Cardiac septum (tissue), 1 donor: Measurements from ENCODE around the gene ABT1. TPM values are rescaled to one million over a fixed set of nuclear protein-coding genes. Genes with fewer than 3 reads are reported as not detected.
"Not testable (repeated sequence)": the region's sequence is repeated elsewhere in the genome, so short reads cannot be mapped to it uniquely, and the experiment has no call there.

ENCODE experiments used
- DNase-seq: peaks from one replicate; pipeline ENCODE4 v3.0.0-alpha.2; 2020; ENCODE audit warnings: low spot score
- intact Hi-C: fragments of 100-400 bp; cut with DNase I; formaldehyde crosslinking; loops from one replicate; pipeline ENCODE4 v1.14.0; 2022
- long read RNA-seq: library from polyadenylated mRNA; unstranded; transcript quantifications from one replicate; pipeline ENCODE4 v2.0.0, GENCODE V29; 2021
- total RNA-seq: library from RNA; stranded (reverse); fragmentation: NEBNext Ultra II Directional; extraction: Animal tissue kit (Norgen Biotek cat#: 25700); gene quantifications from one replicate; pipeline ENCODE4 v1.2.1, GENCODE V29; 2021
- donor health status: DM: no; HTN: no; CAD: no.

ABT1 gene
- total RNA-seq, result 7.4 TPM
- long read RNA-seq, transcript ABT1-201 (3 exons, 2,949 nt), result major isoform, 33 of 36 reads
- long read RNA-seq, partial matches to known transcripts, result 1 of 36 reads
- long read RNA-seq, other reads (novel, unspliced or antisense), result 2 of 36 reads

DNA sequence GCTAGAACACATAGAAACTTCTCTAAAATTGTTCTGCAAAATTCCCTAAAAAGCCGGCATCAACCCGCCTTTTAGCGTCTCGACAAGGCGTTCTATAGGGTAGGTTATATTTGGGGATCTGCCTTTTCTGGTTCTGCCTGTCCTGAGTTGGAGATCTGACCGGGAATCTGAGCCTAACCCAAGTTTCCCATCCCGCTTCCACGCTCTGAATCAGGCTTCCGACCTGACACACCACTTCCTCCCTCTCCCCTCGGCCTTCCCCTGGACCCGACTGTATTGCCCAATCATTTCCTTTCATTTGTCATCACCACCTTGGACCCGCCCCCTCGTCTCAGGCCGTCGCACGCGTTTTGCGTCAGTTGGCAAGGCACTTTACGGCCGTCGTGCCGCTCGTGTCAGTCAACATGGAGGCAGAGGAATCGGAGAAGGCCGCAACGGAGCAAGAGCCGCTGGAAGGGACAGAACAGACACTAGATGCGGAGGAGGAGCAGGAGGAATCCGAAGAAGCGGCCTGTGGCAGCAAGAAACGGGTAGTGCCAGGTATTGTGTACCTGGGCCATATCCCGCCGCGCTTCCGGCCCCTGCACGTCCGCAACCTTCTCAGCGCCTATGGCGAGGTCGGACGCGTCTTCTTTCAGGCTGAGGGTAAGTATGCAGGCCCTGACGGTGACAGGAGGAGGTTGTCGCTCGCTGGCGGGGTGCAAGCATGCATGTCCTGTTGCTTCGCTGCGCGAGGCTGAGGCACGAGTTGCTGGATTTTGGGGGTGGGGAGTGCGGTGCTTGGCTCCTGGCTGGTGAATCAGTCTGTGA lies at the start of gene ABT1:
Gene ABT1 (plus strand): TSS at position 375 of the 810 bp plus-strand sequence. CDS start 30 bp downstream, at position 405.
- DNase-seq, result peak; percentile 99
- intact Hi-C loops, result loop anchor here (2.0 to 10.0 kb wide), 3 partner anchors 76 to 1268 kb away; a partner anchor contains a TSS

- DNase-seq, intact Hi-C loops: not testable (repeated sequence)
Measured at GRCh38 chr6:26547363-26547762, 49.4 kb upstream of the ABT1 start.

DNA sequence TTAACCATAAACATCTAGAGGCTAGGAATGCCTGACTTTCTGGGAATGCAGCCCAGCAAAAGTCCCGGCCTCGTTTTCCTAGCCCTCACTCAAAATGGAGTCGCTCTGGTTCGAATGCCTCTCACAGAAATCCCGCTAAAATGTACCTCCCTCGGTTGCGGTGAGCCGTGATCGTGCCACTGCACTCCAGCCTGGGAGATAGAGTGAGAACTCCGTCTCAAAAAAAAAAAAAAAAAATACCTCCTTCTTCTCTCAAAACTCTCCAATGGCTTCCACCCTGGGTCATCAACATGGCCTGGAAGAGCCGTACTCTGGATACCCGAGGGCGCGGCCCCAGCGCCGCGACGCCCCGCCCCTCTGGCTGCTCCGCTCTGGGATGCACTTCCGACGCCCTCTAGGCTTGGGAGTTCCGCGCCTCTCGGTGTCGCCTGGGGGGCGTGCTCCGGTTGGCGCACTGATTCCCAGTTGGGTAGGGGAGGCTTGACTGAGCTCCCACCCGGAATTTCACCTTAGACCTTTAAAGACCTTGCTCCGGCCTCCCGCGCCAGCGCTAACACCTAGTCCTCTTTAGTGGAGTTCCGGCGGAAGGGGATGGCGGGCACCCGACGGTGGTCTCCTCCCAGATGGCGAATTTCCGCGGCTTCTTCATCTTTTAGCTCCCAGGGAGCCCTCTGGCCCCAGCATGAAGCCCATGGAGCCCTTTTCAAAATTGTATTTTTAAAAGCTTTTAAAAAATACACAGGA lies 46.3 kb upstream of the ABT1 start:
- peak; percentile 83 for DNase-seq
- intact Hi-C loops, result no loop called here

GRCh38 chr6:26552205-26552604 lies 44.5 kb upstream of the ABT1 start:
- intact Hi-C loops, result no loop called here
- no peak for DNase-seq

DNA sequence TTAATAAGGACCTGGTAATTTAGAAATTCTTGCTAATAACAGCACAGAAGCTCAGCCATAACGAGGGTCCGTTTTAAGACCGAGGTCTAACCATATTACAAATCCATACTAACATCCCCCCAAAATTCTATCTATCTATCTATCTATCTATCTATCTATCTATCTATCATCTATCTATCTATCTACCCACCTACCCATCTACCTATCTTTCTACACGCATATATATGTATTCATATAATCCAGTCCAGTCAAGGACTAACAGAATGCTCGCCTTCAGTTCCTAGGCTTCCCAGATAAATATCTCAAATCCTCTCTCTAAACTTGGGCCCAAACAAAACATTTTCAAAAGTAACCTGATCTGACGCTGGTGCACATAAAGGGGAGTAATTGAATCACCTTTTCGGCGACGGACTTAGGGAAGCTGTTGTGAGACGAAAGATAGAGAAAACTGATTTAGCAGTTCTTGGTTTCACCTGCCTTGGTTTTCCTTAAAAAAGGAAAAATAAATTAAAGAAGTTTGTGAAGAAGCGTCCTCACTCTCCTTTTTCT lies 44.0 kb upstream of the ABT1 start:
- DNase-seq, result no peak
- intact Hi-C loops, result loop anchor here (1.0 kb wide), 1 partner anchor 14 kb away; the partner anchor contains the start of gene HMGN4

DNA sequence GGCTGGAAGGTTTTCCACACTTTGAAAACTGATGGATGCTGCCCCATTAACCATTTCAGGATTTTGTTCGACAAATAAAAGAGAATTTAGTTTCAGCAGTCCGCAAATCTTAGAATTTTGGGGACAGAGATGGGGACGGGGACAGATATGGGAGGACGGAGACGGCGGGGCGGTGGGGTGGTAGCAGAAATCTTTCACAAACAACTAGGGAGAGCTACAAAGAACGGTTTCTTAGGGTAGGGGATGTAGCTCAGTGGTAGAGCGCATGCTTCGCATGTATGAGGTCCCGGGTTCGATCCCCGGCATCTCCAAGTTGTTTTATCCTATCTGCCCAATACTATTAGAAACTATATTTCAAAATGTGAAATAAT lies 43.5 kb upstream of the ABT1 start:
- intact Hi-C loops, result loop anchor here (1.0 kb wide), 1 partner anchor 15 kb away; the partner anchor contains the start of gene HMGN4
- no peak for DNase-seq

DNA sequence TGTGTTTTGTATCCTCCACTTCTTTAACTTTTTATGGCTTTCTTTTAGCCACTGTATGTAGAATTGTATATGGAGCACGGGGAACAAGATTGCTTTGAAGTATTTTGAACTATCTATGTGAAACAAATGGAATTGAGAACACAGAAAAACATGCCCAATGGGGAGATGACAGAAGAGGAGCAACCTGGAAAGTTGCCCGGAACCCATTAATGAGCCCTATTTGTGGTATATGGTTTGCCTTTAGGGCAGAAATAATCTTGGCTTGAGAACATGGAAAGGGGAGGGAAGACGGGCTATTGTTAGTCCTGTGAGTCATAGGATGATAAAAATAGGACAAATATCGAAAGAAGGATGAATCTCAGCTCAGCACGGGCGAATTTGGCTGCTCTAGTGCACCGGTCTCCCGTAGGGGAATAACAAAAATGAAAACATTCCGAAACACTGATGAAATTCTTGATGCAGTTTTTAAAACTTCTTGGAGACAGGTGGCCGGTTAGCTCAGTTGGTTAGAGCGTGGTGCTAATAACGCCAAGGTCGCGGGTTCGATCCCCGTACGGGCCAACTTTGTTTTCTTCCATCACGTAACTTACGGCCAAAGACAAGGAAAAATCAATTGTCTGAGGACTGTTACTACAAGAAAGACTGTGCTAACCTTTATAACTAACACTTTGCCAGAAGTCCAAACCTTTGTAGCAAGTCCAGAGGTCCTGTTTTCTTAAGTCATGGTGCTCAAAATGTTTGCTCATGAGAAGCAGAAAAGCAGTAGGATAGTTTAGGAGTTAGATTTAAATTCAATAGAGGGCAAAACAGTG lies 42.9 kb upstream of the ABT1 start:
- intact Hi-C loops, result loop anchor here (1.0 to 2.0 kb wide), 2 partner anchors 16 to 19 kb away; partner anchors contain the start of gene HMGN4
- no peak for DNase-seq

DNA sequence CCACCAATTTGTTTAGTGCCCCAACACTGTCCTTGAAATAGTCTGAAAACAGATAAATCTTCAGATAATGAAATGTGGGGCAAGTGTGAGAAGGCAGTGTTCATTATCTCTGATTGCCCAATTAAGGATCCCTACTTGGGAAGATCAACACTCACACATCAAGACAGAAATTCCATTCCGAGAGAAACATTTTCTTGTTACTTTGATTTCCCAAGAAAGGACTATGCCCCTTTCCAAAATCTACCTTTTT lies 42.4 kb upstream of the ABT1 start:
- intact Hi-C loops, result loop anchor here (2.0 kb wide), 1 partner anchor 18 kb away; no protein-coding TSS in a partner anchor

GRCh38 chr6:26554697-26555504 lies 41.9 kb upstream of the ABT1 start:
- intact Hi-C loops, result loop anchor here (2.0 kb wide), 1 partner anchor 18 kb away; no protein-coding TSS in a partner anchor
- DNase-seq, result no peak

More for the DNA sequence above, 42.4 kb upstream of the ABT1 start:
- no peak for DNase-seq

DNA sequence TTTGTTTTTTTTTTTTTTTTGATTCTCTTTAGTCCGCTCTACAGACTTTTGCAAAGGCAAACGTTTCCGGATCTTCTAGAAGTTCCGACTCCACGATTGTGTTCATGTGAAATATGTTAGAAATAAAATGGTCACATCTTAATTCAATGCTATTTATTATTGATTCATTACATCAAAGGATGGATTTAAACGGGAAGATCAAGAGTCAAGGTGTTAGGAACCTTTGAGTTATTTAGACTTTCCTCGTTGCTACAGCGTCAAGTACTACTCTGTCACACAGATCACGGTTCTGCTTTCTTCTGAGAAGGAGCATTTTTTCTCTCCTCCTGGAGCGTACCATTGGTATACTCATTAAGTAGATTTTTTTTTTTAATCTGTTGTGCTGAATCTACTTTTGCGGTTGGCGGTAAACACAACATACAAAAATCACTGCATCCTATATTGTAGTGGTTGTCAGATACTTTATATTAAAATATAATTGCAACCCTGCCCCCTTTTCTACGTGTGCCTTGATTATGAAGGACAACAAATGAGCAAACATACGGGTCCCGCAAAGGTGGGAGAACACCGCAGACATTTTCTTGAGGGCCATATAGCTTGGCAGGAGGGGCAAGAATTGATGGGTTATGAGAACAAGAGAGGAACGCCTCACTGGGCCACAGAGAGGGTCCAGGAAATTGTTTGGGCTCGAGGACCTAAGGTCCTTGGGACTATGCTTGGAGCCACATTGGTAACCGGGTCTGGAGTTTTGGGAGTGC lies 41.1 kb upstream of the ABT1 start:
- intact Hi-C loops, result loop anchor here (2.0 kb wide), 1 partner anchor 17 kb away; no protein-coding TSS in a partner anchor
- DNase-seq, result no peak

DNA sequence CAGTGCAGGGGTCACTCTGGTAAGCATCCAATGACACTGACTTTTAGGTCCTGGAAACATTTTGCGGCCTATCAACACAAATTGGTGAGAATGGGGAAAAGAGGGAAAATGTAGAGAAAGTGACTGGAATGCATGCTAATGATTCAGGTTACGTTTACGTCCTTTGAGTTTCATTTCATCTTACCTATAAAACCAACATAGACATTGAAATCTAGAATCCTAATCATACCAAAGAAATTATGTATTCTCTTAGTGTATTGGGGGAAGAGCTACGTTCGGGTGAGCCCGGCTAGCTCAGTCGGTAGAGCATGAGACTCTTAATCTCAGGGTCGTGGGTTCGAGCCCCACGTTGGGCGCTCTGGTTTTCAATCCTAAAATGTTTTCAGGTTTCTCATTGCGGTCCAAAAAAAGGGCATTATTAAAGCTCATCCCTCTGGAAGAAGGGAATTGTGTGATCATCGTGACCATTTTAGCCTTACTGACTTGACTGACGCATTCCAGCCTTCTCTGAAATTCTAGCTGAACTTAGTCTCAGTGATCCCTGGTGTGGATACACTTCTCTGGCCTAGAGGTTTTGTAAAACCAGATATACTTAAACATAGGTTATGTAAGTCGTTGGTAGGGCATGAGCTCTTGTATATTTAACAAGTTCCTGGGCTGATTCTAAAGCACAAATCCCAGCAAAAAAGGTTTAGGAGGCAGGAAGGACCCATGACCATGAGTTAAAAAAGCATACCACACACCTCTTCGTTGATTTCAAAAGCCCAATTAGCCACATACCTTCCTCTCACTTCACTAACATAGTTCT lies 40.3 kb upstream of the ABT1 start:
- no peak for DNase-seq
- intact Hi-C loops, result no loop called here

- intact Hi-C loops, result no loop called here
- DNase-seq, result no peak
Measured at GRCh38 chr6:26561533-26562466, 35.0 kb upstream of the ABT1 start.

DNA sequence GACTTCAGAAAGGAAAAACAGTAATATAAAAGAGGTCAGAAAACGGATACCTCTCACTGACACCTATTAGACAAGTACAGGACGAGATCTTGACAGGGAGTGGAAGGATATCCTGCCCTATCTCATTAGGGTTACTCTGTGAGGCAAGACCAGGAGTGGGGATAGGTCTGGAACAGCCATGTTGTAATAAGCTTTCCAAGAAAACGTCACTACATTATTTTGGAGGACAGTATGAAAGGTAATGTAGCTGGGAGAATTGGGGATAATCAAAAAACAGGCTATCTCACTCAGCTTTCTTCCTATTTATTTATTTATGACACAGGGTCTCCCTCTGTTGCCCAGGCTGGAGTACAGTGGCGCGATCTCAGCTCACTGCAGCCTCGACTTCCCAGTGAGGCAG lies 33.3 kb upstream of the ABT1 start:
- no peak for DNase-seq
- intact Hi-C loops, result no loop called here

DNA sequence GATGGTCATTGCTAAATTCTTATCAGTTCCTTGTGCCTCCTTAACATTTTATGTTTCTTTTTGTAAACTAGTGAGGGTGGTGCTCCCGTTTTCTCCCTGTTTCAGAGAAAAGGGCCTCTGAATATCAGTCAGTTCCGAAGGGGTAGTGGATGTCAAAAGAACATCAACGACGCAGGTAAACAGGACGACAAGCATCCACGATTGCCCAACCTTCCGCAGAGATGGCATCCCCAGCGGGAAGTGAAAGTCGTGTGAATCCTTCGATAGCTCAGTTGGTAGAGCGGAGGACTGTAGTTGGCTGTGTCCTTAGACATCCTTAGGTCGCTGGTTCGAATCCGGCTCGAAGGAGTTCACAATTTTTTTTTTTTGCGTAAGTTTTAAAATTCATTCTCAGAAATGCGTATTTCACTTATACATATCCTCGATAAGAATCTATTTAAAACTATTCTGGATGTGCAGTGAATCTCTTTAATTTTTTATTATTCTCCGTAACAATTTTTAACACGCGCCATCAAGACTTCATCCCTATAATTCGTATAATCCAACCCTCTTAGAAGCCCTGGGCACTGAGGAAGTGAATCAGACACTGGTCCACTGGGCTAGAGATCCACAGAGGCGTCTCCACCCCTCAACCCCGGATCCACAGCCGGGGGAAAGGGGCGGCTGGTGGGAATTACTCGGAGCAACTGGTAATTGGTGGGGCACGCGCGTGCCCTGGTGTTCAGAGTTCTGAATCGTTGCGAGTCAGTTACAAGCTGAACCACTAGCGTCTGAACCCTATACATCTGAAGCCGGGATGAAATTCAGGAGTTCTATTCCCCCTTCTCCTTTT lies 27.9 kb upstream of the ABT1 start:
- DNase-seq, result peak; percentile 93
- intact Hi-C loops, result loop anchor here (2.0 kb wide), 1 partner anchor 30 kb away; the partner anchor contains the start of gene HMGN4

DNA sequence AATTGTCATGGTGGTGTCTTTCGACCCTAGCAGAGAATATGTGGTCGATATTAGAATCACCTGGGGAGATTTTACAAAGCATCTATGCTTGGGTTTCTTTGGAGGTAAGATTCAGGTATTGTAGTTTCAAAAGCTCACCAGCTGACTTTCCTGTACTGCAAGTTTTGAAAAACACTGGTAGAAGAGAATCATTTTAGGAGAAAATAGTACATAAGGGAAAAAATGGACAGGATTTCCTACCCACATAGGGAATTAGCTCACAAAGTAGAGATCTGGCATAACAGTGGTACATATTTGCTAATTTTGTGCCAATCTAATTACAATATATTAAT lies 27.4 kb upstream of the ABT1 start:
- DNase-seq, result no peak
- intact Hi-C loops, result loop anchor here (2.0 kb wide), 1 partner anchor 31 kb away; the partner anchor contains the start of gene HMGN4
